H54 (cell line): ENCODE results near the gene PDE4D.

Source experiments
- DNase-seq: peaks from one replicate; pipeline ENCODE4 v3.0.0; 2011; ENCODE audit warnings: low spot score, mixed read lengths; ENCODE audit not compliant: insufficient read length
- FAIRE-seq: peaks from 3 replicates; lab custom pipeline; 2011; peaks lifted over from hg19 to GRCh38; lab: Jason Lieb, UNC
- POLR2A ChIP-seq: IDR thresholded peaks from 2 replicates; pipeline ENCODE4 v1.6.1; 2011; ENCODE audit warnings: low read depth, mild to moderate bottlenecking, low read length

Gene PDE4D

GRCh38 chr5:59783264-59783663 lies 110.3 kb downstream of the PDE4D start:
- DNase-seq (no peak), FAIRE-seq (no peak)
- no peak for TF ChIP-seq POLR2A

- DNase-seq (no peak), FAIRE-seq (no peak)
- TF ChIP-seq POLR2A, result no peak
These were observed 110.7 kb downstream of the PDE4D start for GRCh38 chr5:59782856-59783255.

GRCh38 chr5:59779453-59779852 lies 114.1 kb downstream of the PDE4D start:
- no peak for TF ChIP-seq POLR2A
- DNase-seq (no peak), FAIRE-seq (no peak)

GRCh38 chr5:59777028-59777427 lies 116.5 kb downstream of the PDE4D start:
- TF ChIP-seq POLR2A, result no peak

GRCh38 chr5:59773294-59773693 lies 120.2 kb downstream of the PDE4D start:
- FAIRE-seq (no peak), DNase-seq (no peak)
- no peak for TF ChIP-seq POLR2A

More at GRCh38 chr5:59777028-59777427, 116.5 kb downstream of the PDE4D start:
- DNase-seq (no peak), FAIRE-seq (no peak)

GRCh38 chr5:59772757-59773156 lies 120.8 kb downstream of the PDE4D start:
- TF ChIP-seq POLR2A, result no peak
- DNase-seq (no peak), FAIRE-seq (peak; percentile 30)

GRCh38 chr5:59772206-59772605 lies 121.3 kb downstream of the PDE4D start:
- TF ChIP-seq POLR2A, result no peak
- DNase-seq (no peak), FAIRE-seq (no peak)

GRCh38 chr5:59770953-59771352 lies 122.6 kb downstream of the PDE4D start:
- FAIRE-seq, result no peak
- DNase-seq, result no peak
- no peak for TF ChIP-seq POLR2A

- FAIRE-seq (no peak), DNase-seq (no peak)
- TF ChIP-seq POLR2A, result no peak
These were observed 123.7 kb downstream of the PDE4D start for GRCh38 chr5:59769832-59770231.

GRCh38 chr5:59769041-59769360 lies 124.5 kb downstream of the PDE4D start:
- DNase-seq (no peak), FAIRE-seq (no peak)
- no peak for TF ChIP-seq POLR2A

- DNase-seq (no peak), FAIRE-seq (peak; percentile 38)
- no peak for TF ChIP-seq POLR2A
These were observed 125.1 kb downstream of the PDE4D start for GRCh38 chr5:59768152-59769040.

GRCh38 chr5:59767681-59768151 lies 125.8 kb downstream of the PDE4D start:
- FAIRE-seq (no peak), DNase-seq (no peak)
- no peak for TF ChIP-seq POLR2A

GRCh38 chr5:59767211-59767605 lies 126.3 kb downstream of the PDE4D start:
- no peak for TF ChIP-seq POLR2A
- FAIRE-seq (no peak), DNase-seq (no peak)

- FAIRE-seq (no peak), DNase-seq (no peak)
- no peak for TF ChIP-seq POLR2A
These were observed 126.9 kb downstream of the PDE4D start for GRCh38 chr5:59766427-59767210.

GRCh38 chr5:59765446-59765845 lies 128.1 kb downstream of the PDE4D start:
- no peak for FAIRE-seq
- DNase-seq, result no peak
- TF ChIP-seq POLR2A, result no peak
